Mononuclear cell (primary cell): ENCODE measurements around the gene GUCA2B. TPM values are rescaled to one million over a fixed set of nuclear protein-coding genes. Genes with fewer than 3 reads are reported as not detected.

ENCODE experiments used
- H3K27me3 ChIP-seq: 2 replicates; pipeline ENCODE4 v1.6.0; 2011; ENCODE audit warnings: low read length, control low read depth; ENCODE audit not compliant: insufficient read depth
- H3K4me1 ChIP-seq: 2 replicates; pipeline ENCODE4 v1.5.1; 2011; ENCODE audit warnings: mild to moderate bottlenecking, low read length, control low read depth; ENCODE audit not compliant: insufficient read depth
- H3K4me3 ChIP-seq: 2 replicates; pipeline ENCODE4 v1.5.1; 2011; ENCODE audit warnings: mild to moderate bottlenecking, low read length, moderate library complexity
- H3K9me3 ChIP-seq: 2 replicates; pipeline ENCODE4 v1.5.1; 2011; ENCODE audit warnings: low read depth, mild to moderate bottlenecking, control low read depth, low read length
- total RNA-seq: library from RNA; depleted of rRNA; stranded (reverse); fragments of >200 nt; gene quantifications from one replicate; pipeline ENCODE4 v1.2.3, GENCODE V29; 2012

Gene GUCA2B
- not detected for total RNA-seq

GRCh38 chr1:42152907-42153600 lies at the start of gene GUCA2B:
TSS of gene GUCA2B (plus strand) at chr1:42153410. CDS start at chr1:42153451, 41 bp downstream.
- H3K27me3 ChIP-seq: no peaks in the 10 kb centered on the region
- no peak within 1 kb of the TSS for H3K4me3 ChIP-seq
- no peaks in the 10 kb centered on the region for H3K9me3 ChIP-seq
- no peaks in the 10 kb centered on the region for H3K4me1 ChIP-seq

GRCh38 chr1:42105025-42105424 lies 48.2 kb upstream of the GUCA2B start:
- no peaks in the 10 kb centered on the region for H3K9me3 ChIP-seq
- H3K27me3 ChIP-seq: peaks cover 6% of the 10 kb centered on the region
- no peak overlapping the region for H3K4me3 ChIP-seq
- H3K4me1 ChIP-seq: no peaks in the 10 kb centered on the region

GRCh38 chr1:42108309-42108708 lies 44.9 kb upstream of the GUCA2B start:
- H3K27me3 ChIP-seq: no peaks in the 10 kb centered on the region
- H3K4me3 ChIP-seq: no peak overlapping the region

GRCh38 chr1:42109600-42109999 lies 43.6 kb upstream of the GUCA2B start:
- Histone ChIP-seq H3K4me1 (no peaks in the 10 kb centered on the region), H3K27me3 (no peaks in the 10 kb centered on the region), H3K9me3 (no peaks in the 10 kb centered on the region), H3K4me3 (no peak overlapping the region)

More at GRCh38 chr1:42108309-42108708, 44.9 kb upstream of the GUCA2B start:
- Histone ChIP-seq H3K9me3 (no peaks in the 10 kb centered on the region), H3K4me1 (no peaks in the 10 kb centered on the region)

- H3K27me3 ChIP-seq: no peaks in the 10 kb centered on the region
- H3K4me1 ChIP-seq: no peaks in the 10 kb centered on the region
- H3K9me3 ChIP-seq: no peaks in the 10 kb centered on the region
- H3K4me3 ChIP-seq: no peak overlapping the region
These were observed 39.0 kb upstream of the GUCA2B start for GRCh38 chr1:42114229-42114628.

- no peaks in the 10 kb centered on the region for H3K4me1 ChIP-seq
- H3K27me3 ChIP-seq: no peaks in the 10 kb centered on the region
- H3K9me3 ChIP-seq: no peaks in the 10 kb centered on the region
- no peak overlapping the region for H3K4me3 ChIP-seq
These were observed 36.0 kb upstream of the GUCA2B start for GRCh38 chr1:42117214-42117613.

GRCh38 chr1:42118125-42118524 lies 35.1 kb upstream of the GUCA2B start:
- Histone ChIP-seq H3K9me3 (no peaks in the 10 kb centered on the region), H3K27me3 (no peaks in the 10 kb centered on the region), H3K4me3 (no peak overlapping the region), H3K4me1 (no peaks in the 10 kb centered on the region)

- Histone ChIP-seq H3K4me3 (no peak overlapping the region), H3K9me3 (no peaks in the 10 kb centered on the region), H3K27me3 (no peaks in the 10 kb centered on the region), H3K4me1 (no peaks in the 10 kb centered on the region)
These were observed 30.8 kb upstream of the GUCA2B start for GRCh38 chr1:42122408-42122807.

- H3K4me3 ChIP-seq: no peak overlapping the region
- no peaks in the 10 kb centered on the region for H3K4me1 ChIP-seq
- H3K9me3 ChIP-seq: no peaks in the 10 kb centered on the region
- H3K27me3 ChIP-seq: no peaks in the 10 kb centered on the region
These were observed 27.7 kb upstream of the GUCA2B start for GRCh38 chr1:42125552-42125951.

GRCh38 chr1:42127767-42128166 lies 25.4 kb upstream of the GUCA2B start:
- no peaks in the 10 kb centered on the region for H3K4me1 ChIP-seq
- no peaks in the 10 kb centered on the region for H3K27me3 ChIP-seq
- no peak overlapping the region for H3K4me3 ChIP-seq
- H3K9me3 ChIP-seq: no peaks in the 10 kb centered on the region

- H3K27me3 ChIP-seq: no peaks in the 10 kb centered on the region
- H3K9me3 ChIP-seq: no peaks in the 10 kb centered on the region
- H3K4me3 ChIP-seq: no peak overlapping the region
- no peaks in the 10 kb centered on the region for H3K4me1 ChIP-seq
These were observed 24.7 kb upstream of the GUCA2B start for GRCh38 chr1:42128499-42128898.

- H3K4me1 ChIP-seq: no peaks in the 10 kb centered on the region
- no peaks in the 10 kb centered on the region for H3K27me3 ChIP-seq
- H3K4me3 ChIP-seq: no peak overlapping the region
- H3K9me3 ChIP-seq: no peaks in the 10 kb centered on the region
These were observed 24.2 kb upstream of the GUCA2B start for GRCh38 chr1:42128964-42129363.

- no peaks in the 10 kb centered on the region for H3K27me3 ChIP-seq
- H3K4me1 ChIP-seq: no peaks in the 10 kb centered on the region
- no peaks in the 10 kb centered on the region for H3K9me3 ChIP-seq
- H3K4me3 ChIP-seq: no peak overlapping the region
These were observed 23.0 kb upstream of the GUCA2B start for GRCh38 chr1:42130061-42130660.

GRCh38 chr1:42133390-42133789 lies 19.8 kb upstream of the GUCA2B start:
- no peaks in the 10 kb centered on the region for H3K4me1 ChIP-seq
- no peaks in the 10 kb centered on the region for H3K27me3 ChIP-seq
- H3K9me3 ChIP-seq: no peaks in the 10 kb centered on the region

GRCh38 chr1:42133809-42134526 lies 19.2 kb upstream of the GUCA2B start:
- H3K9me3 ChIP-seq: no peaks in the 10 kb centered on the region
- H3K4me3 ChIP-seq: no peak overlapping the region
- H3K4me1 ChIP-seq: no peaks in the 10 kb centered on the region
- no peaks in the 10 kb centered on the region for H3K27me3 ChIP-seq

More at GRCh38 chr1:42133390-42133789, 19.8 kb upstream of the GUCA2B start:
- H3K4me3 ChIP-seq: no peak overlapping the region
